Activated CD4-positive, CD25-positive, alpha-beta regulatory T cell treated with anti-CD3 and anti-CD28 coated beads, Interleukin-2, amount 50 U/mL, for 72 hours (primary cell): ENCODE results near the gene TAF3.

Experiments
- DNase-seq: peaks from one replicate; pipeline ENCODE4 v3.0.0; 2021

The TAF3 gene

GRCh38 chr10:8036506-8037198, 218.3 kb downstream of the TAF3 start:
- no peak for DNase-seq

- DNase-seq = no peak
Observed at GRCh38 chr10:8037199-8037801, 219.0 kb downstream of the TAF3 start.

GRCh38 chr10:8037941-8038894, 219.9 kb downstream of the TAF3 start:
- no peak for DNase-seq

- DNase-seq = no peak
Observed at GRCh38 chr10:8039321-8039881, 221.1 kb downstream of the TAF3 start.

- no peak for DNase-seq
Observed at GRCh38 chr10:8040651-8041050, 222.3 kb downstream of the TAF3 start.

GRCh38 chr10:8041284-8041991, 223.1 kb downstream of the TAF3 start:
- DNase-seq = no peak

GRCh38 chr10:8041992-8042720, 223.9 kb downstream of the TAF3 start:
- DNase-seq = no peak

- no peak for DNase-seq
Observed at GRCh38 chr10:8042721-8043568, 224.6 kb downstream of the TAF3 start.

- no peak for DNase-seq
Observed at GRCh38 chr10:8043569-8044306, 225.4 kb downstream of the TAF3 start.

- no peak for DNase-seq
Observed at GRCh38 chr10:8044331-8044907, 226.1 kb downstream of the TAF3 start.

GRCh38 chr10:8044908-8045725, 226.8 kb downstream of the TAF3 start:
- DNase-seq = no peak

- DNase-seq = no peak
Observed at GRCh38 chr10:8045726-8046494, 227.6 kb downstream of the TAF3 start.

GRCh38 chr10:8047452-8048280, 229.4 kb downstream of the TAF3 start:
- DNase-seq = no peak

GRCh38 chr10:8048281-8049008, 230.1 kb downstream of the TAF3 start:
- DNase-seq = no peak

GRCh38 chr10:8049045-8049864, 230.9 kb downstream of the TAF3 start:
- no peak for DNase-seq
